T-helper 2 cell (primary cell): ENCODE results near the gene CTPS1.
A peak's percentile ranks its signal among the peaks of the same experiment; 100 is the strongest.

ENCODE experiments used
- DNase-seq, 5 experiments: peaks; one replicate each; pipeline versions ENCODE4 v3.0.0 to v3.0.0-alpha.2; 2012 to 2022
- total RNA-seq, 2 donors: gene quantifications; one replicate each; lab custom pipeline; 2026; lab: John Stamatoyannopoulos, UW

The CTPS1 gene
- 55.6 to 93.2 reads per million in 2 donors for total RNA-seq

GRCh38 chr1:40979241-40980067, at the start of gene CTPS1:
Gene CTPS1 (plus strand): TSS chr1:40979696. CDS start chr1:40983291, 3,595 bp downstream.
- DNase-seq, result peak; percentile 88 to 96 (median 93)

GRCh38 chr1:40930174-40930964, 49.1 kb upstream of the CTPS1 start:
- DNase-seq, result no peak

GRCh38 chr1:40931601-40932000, 47.9 kb upstream of the CTPS1 start:
- no peak for DNase-seq

- DNase-seq, result no peak
These were observed 47.5 kb upstream of the CTPS1 start for GRCh38 chr1:40932006-40932405.

- DNase-seq, result no peak
These were observed 42.6 kb upstream of the CTPS1 start for GRCh38 chr1:40936931-40937339.

GRCh38 chr1:40938393-40938792, 41.1 kb upstream of the CTPS1 start:
- DNase-seq, result no peak

GRCh38 chr1:40939320-40940059, 40.0 kb upstream of the CTPS1 start:
- DNase-seq, result no peak

- DNase-seq, result no peak
These were observed 35.2 kb upstream of the CTPS1 start for GRCh38 chr1:40944326-40944725.

- DNase-seq, result no peak
These were observed 34.6 kb upstream of the CTPS1 start for GRCh38 chr1:40944841-40945430.

- DNase-seq, result no peak
These were observed 34.0 kb upstream of the CTPS1 start for GRCh38 chr1:40945491-40945973.

- peak in 3 of 5 experiments; percentile 11 to 47 (median 25) for DNase-seq
These were observed 30.6 kb upstream of the CTPS1 start for GRCh38 chr1:40948741-40949443.

GRCh38 chr1:40949563-40949962, 29.9 kb upstream of the CTPS1 start:
- no peak for DNase-seq

GRCh38 chr1:40951943-40952743, 27.4 kb upstream of the CTPS1 start:
- peak; percentile 26 to 46 (median 29) for DNase-seq

- no peak for DNase-seq
These were observed 26.7 kb upstream of the CTPS1 start for GRCh38 chr1:40952744-40953315.

GRCh38 chr1:40954626-40955025, 24.9 kb upstream of the CTPS1 start:
- DNase-seq, result no peak

- DNase-seq, result no peak
These were observed 24.2 kb upstream of the CTPS1 start for GRCh38 chr1:40955266-40955665.

- no peak for DNase-seq
These were observed 23.1 kb upstream of the CTPS1 start for GRCh38 chr1:40956407-40956806.

GRCh38 chr1:40958210-40958609, 21.3 kb upstream of the CTPS1 start:
- no peak for DNase-seq

GRCh38 chr1:40965531-40965930, 14.0 kb upstream of the CTPS1 start:
- no peak for DNase-seq

- DNase-seq, result no peak
These were observed 13.1 kb upstream of the CTPS1 start for GRCh38 chr1:40966417-40966816.

- DNase-seq, result no peak
These were observed 10.1 kb upstream of the CTPS1 start for GRCh38 chr1:40969445-40969844.
